Type B pancreatic cell (in vitro differentiated cells): ENCODE results near the gene LDHD. TPM values are rescaled to one million over a fixed set of nuclear protein-coding genes. Genes with fewer than 3 reads are reported as not detected.

Source experiments
- DNase-seq: peaks from one replicate; pipeline ENCODE4 v3.0.0; 2021; ENCODE audit warnings: mixed read lengths; ENCODE audit not compliant: unreplicated experiment; ENCODE audit errors: extremely low spot score
- H3K27ac Mint-ChIP-seq: 2 replicates; pipeline ENCODE4 v1.8.0; 2021; ENCODE audit warnings: mild to moderate bottlenecking, mixed read lengths
- H3K27me3 Mint-ChIP-seq: 2 replicates; pipeline ENCODE4 v1.8.0; 2021; ENCODE audit warnings: mixed read lengths
- H3K36me3 Mint-ChIP-seq: 2 replicates; pipeline ENCODE4 v1.8.0; 2021; ENCODE audit warnings: mixed read lengths
- H3K4me1 Mint-ChIP-seq: one replicate; pipeline ENCODE4 v1.8.0; 2021; ENCODE audit warnings: mixed read lengths; ENCODE audit not compliant: unreplicated experiment
- H3K4me3 Mint-ChIP-seq: 2 replicates; pipeline ENCODE4 v1.8.0; 2021; ENCODE audit warnings: mild to moderate bottlenecking, mixed read lengths
- H3K9me3 Mint-ChIP-seq: 2 replicates; pipeline ENCODE4 v1.8.0; 2021; ENCODE audit warnings: mixed read lengths
- CTCF ChIP-seq: fragments of 200-600 bp; sonication (generic); conservative IDR thresholded peaks from 2 replicates; pipeline ENCODE4 v1.5.0; 2021; ENCODE audit warnings: antibody characterized with exemption, mild to moderate bottlenecking
- total RNA-seq: library from RNA; stranded (reverse); gene quantifications from 2 replicates; pipeline ENCODE4 v1.2.1, GENCODE V29; 2021; ENCODE audit warnings: low replicate concordance

Gene LDHD
- total RNA-seq, 1 donor from 2014 or later = 1.8 TPM

GRCh38 chr16:75120253-75120652 lies 3.7 kb upstream of the LDHD start:
- Mint-ChIP-seq H3K27me3 (no peaks in the 10 kb centered on the region), H3K4me3 (no peak overlapping the region), H3K27ac (no peak overlapping the region), H3K9me3 (peaks cover 5% of the 10 kb centered on the region), H3K4me1 (no peaks in the 10 kb centered on the region), H3K36me3 (no peaks in the 10 kb centered on the region)
- no peak for DNase-seq
- no peak for TF ChIP-seq CTCF

GRCh38 chr16:75118943-75119539 lies 2.5 kb upstream of the LDHD start:
- H3K27ac Mint-ChIP-seq = no peak overlapping the region

GRCh38 chr16:75116911-75117245 lies 298 bp upstream of the LDHD start:
- H3K4me3 Mint-ChIP-seq = no peak overlapping the region
- no peaks in the 10 kb centered on the region for H3K4me1 Mint-ChIP-seq
- H3K27ac Mint-ChIP-seq = no peak overlapping the region
- no peak for TF ChIP-seq CTCF
- H3K9me3 Mint-ChIP-seq = peaks cover under 1% of the 10 kb centered on the region
- no peaks in the 10 kb centered on the region for H3K36me3 Mint-ChIP-seq
- H3K27me3 Mint-ChIP-seq = no peaks in the 10 kb centered on the region
- DNase-seq = no peak

More at GRCh38 chr16:75118943-75119539, 2.5 kb upstream of the LDHD start:
- Mint-ChIP-seq H3K4me3 (no peak overlapping the region), H3K36me3 (no peaks in the 10 kb centered on the region), H3K27me3 (no peaks in the 10 kb centered on the region), H3K9me3 (peaks cover 5% of the 10 kb centered on the region), H3K4me1 (no peaks in the 10 kb centered on the region)
- no peak for DNase-seq
- TF ChIP-seq CTCF = no peak

GRCh38 chr16:75114946-75115825 lies 1.4 kb downstream of the LDHD start:
- Mint-ChIP-seq H3K4me3 (no peak overlapping the region), H3K4me1 (peaks cover 9% of the 10 kb centered on the region), H3K36me3 (no peaks in the 10 kb centered on the region), H3K27me3 (no peaks in the 10 kb centered on the region), H3K27ac (no peak overlapping the region), H3K9me3 (no peaks in the 10 kb centered on the region)
- DNase-seq = no peak
- no peak for TF ChIP-seq CTCF

GRCh38 chr16:75114179-75114945 lies 2.2 kb downstream of the LDHD start:
- no peak for TF ChIP-seq CTCF
- peaks cover 9% of the 10 kb centered on the region for H3K4me1 Mint-ChIP-seq
- no peaks in the 10 kb centered on the region for H3K36me3 Mint-ChIP-seq
- no peak overlapping the region for H3K4me3 Mint-ChIP-seq
- H3K9me3 Mint-ChIP-seq = no peaks in the 10 kb centered on the region
- no peak overlapping the region for H3K27ac Mint-ChIP-seq
- no peaks in the 10 kb centered on the region for H3K27me3 Mint-ChIP-seq
- no peak for DNase-seq
